ENCODE results near the gene WDR18. TPM values are rescaled to one million over a fixed set of nuclear protein-coding genes. Genes with fewer than 3 reads are reported as not detected.

WDR18 gene
- total RNA-seq, 4 donors from 2014 or later: 15.2 to 73.5 (median 46.8) TPM

GRCh38 chr19:980133-980998, 3.8 kb upstream of the WDR18 start:
- TF ChIP-seq POLR2A (IDR thresholded peaks at IDR 0.05): no peak
- TF ChIP-seq, protein P1, sequence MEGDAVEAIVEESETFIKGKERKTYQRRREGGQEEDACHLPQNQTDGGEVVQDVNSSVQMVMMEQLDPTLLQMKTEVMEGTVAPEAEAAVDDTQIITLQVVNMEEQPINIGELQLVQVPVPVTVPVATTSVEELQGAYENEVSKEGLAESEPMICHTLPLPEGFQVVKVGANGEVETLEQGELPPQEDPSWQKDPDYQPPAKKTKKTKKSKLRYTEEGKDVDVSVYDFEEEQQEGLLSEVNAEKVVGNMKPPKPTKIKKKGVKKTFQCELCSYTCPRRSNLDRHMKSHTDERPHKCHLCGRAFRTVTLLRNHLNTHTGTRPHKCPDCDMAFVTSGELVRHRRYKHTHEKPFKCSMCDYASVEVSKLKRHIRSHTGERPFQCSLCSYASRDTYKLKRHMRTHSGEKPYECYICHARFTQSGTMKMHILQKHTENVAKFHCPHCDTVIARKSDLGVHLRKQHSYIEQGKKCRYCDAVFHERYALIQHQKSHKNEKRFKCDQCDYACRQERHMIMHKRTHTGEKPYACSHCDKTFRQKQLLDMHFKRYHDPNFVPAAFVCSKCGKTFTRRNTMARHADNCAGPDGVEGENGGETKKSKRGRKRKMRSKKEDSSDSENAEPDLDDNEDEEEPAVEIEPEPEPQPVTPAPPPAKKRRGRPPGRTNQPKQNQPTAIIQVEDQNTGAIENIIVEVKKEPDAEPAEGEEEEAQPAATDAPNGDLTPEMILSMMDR (IDR thresholded peaks at IDR 0.05): no peak
- H3K36me3 ChIP-seq: no peaks in the 10 kb centered on the region
- intact Hi-C loops (cut with DNase I): loop anchor here (5.0 kb wide), 2 partner anchors 118 to 208 kb away; no protein-coding TSS in a partner anchor
- DNase-seq: no peak
- no peak overlapping the region for H3K27ac ChIP-seq
- no peaks in the 10 kb centered on the region for H3K27me3 ChIP-seq
- H3K4me3 ChIP-seq (replicated peaks in 1 of 3): no peak overlapping the region
- peaks cover 10 to 20% of the 10 kb centered on the region in 2 donors for H3K4me1 ChIP-seq
- 51 to 55% methylated on average over 12 to 15 of the region's 32 CpGs for WGBS, 2 donors
- no peaks in the 10 kb centered on the region for H3K9me3 ChIP-seq

- WGBS, 2 donors: 2 to 3% methylated on average over 16 to 17 of the region's 46 CpGs
Observed at GRCh38 chr19:982567-983170, 1.5 kb upstream of the WDR18 start.

DNA sequence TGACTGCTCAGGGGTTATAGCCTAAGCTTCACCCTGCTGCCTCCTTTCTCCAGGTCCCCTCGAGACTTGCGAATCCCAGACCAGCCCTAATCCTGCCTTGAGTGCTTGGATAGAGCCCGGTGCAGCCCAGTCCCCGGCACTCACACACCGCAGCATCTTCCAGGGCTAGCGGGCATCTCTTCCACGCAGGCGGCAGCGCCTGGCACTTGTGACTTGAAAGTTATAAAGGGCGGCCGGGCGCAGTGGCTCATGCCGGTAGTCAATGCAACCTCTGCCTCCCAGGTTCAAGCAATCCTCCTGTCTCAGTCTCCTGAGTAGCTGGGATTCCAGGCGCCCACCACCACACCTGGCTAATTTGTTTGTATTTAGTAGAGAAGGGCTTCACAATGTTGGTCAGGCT, 1.9 kb downstream of the WDR18 start:
- no peak for TF ChIP-seq POLR2A (IDR thresholded peaks at IDR 0.05)
- TF ChIP-seq, protein P1 (IDR thresholded peaks at IDR 0.05): no peak
- Histone ChIP-seq H3K27me3 (no peaks in the 10 kb centered on the region), H3K27ac (no peak overlapping the region), H3K4me1 (peaks cover 10 to 20% of the 10 kb centered on the region in 2 donors), H3K9me3 (no peaks in the 10 kb centered on the region), H3K36me3 (peaks cover 10 to 18% of the 10 kb centered on the region in 2 donors), H3K4me3 (replicated peaks in 1 of 3) (no peak overlapping the region)
- intact Hi-C loops (cut with DNase I): no loop called here
- no peak for DNase-seq
- 89 to 93% methylated on average over 6 to 12 of the region's 14 CpGs for WGBS, 2 donors

More at GRCh38 chr19:982567-983170, 1.5 kb upstream of the WDR18 start:
- intact Hi-C loops (cut with DNase I): loop anchor here (2.0 to 5.0 kb wide), 3 partner anchors 62 to 210 kb away; no protein-coding TSS in a partner anchor
- Histone ChIP-seq H3K9me3 (no peaks in the 10 kb centered on the region), H3K27me3 (no peaks in the 10 kb centered on the region), H3K36me3 (peaks cover 0 to 9% of the 10 kb centered on the region in 2 donors), H3K4me3 (replicated peaks in 1 of 3) (peak overlapping the region in 1 of 3 donors; percentile 3), H3K27ac (peak overlapping the region in 1 of 3 donors; percentile 30), H3K4me1 (peaks cover 10 to 20% of the 10 kb centered on the region in 2 donors)
- TF ChIP-seq, protein P1 (IDR thresholded peaks at IDR 0.05): peak; percentile 19 to 99 (median 91)
- TF ChIP-seq POLR2A (IDR thresholded peaks at IDR 0.05): no peak
- DNase-seq: peak; percentile 63 to 66

GRCh38 chr19:988081-988480, 3.9 kb downstream of the WDR18 start:
- Histone ChIP-seq H3K27ac (no peak overlapping the region), H3K27me3 (no peaks in the 10 kb centered on the region), H3K4me1 (peaks cover 10 to 12% of the 10 kb centered on the region in 2 donors), H3K4me3 (replicated peaks in 1 of 3) (no peak overlapping the region), H3K36me3 (peaks cover 14 to 28% of the 10 kb centered on the region in 2 donors), H3K9me3 (no peaks in the 10 kb centered on the region)
- TF ChIP-seq, protein P1 (IDR thresholded peaks at IDR 0.05): no peak
- TF ChIP-seq POLR2A (IDR thresholded peaks at IDR 0.05): no peak
- 70 to 94% methylated on average over 7 to 12 of the region's 14 CpGs for WGBS, 2 donors
- DNase-seq: no peak
- intact Hi-C loops (cut with DNase I): no loop called here

Measured in thyroid gland (tissue), 4 donors.